ENCODE data around the gene GJB6. TPM values are rescaled to one million over a fixed set of nuclear protein-coding genes. Genes with fewer than 3 reads are reported as not detected.

GJB6 gene
- total and polyA plus RNA-seq, 2 donors (not counting 1 experiment from before 2014, with no cell fraction given) = not detected

- Mint-ChIP-seq H3K4me3 (peak overlapping the region; percentile 77), H3K27me3 (peaks cover 55% of the 10 kb centered on the region), H3K27ac (no peak overlapping the region), H3K9me3 (ENCODE audit: insufficient read depth) (no peaks in the 10 kb centered on the region), H3K4me1 (peaks cover 23% of the 10 kb centered on the region)
- ATAC-seq (ENCODE audit: low read depth) (peak; percentile 15), DNase-seq (no peak)
- CTCF ChIA-PET = no interaction called here
- intact Hi-C loops (cut with micrococcal nuclease) = loop anchor here (10.0 kb wide), 1 partner anchor 1413 kb away; the partner anchor contains the start of gene MICU2
- peak overlapping the region; percentile 89 for H3K4me2 ChIP-seq (replicated peaks; ENCODE audit: low read depth, low read length, poor library complexity, severe bottlenecking)
- H4K20me1 ChIP-seq (ENCODE audit: control insufficient read depth, insufficient read depth, low read length, poor library complexity, severe bottlenecking) = no peaks in the 10 kb centered on the region
- H3K27ac ChIP-seq (ENCODE audit: low read length in 2 of 2) = no peak overlapping the region
- H3K79me2 ChIP-seq (ENCODE audit: control insufficient read depth, insufficient read depth, low read length) = no peaks in the 10 kb centered on the region
- H3K9ac ChIP-seq (ENCODE audit: low read length) = peak overlapping the region; percentile 54
- H3K36me3 ChIP-seq (replicated peaks in 1 of 2; ENCODE audit: control extremely low read depth in 1 of 2, control insufficient read depth in 1 of 2, extremely low read depth in 1 of 2, insufficient read depth in 2 of 2, low read length in 1 of 2) = no peaks in the 10 kb centered on the region
- POLR2A ChIA-PET = no interaction called here
- H2AFZ ChIP-seq (ENCODE audit: insufficient read depth, low read depth, low read length, poor library complexity, severe bottlenecking) = peak overlapping the region; percentile 64
- no peak for TF ChIP-seq EZH2 (IDR thresholded peaks at IDR 0.05; ENCODE audit: borderline replicate concordance, insufficient read depth, low read depth, low read length, poor library complexity, severe bottlenecking)
- TF ChIP-seq CTCF (IDR thresholded peaks at IDR 0.05) = no peak
- H3K9me3 ChIP-seq (ENCODE audit: control extremely low read depth in 1 of 3, control insufficient read depth in 2 of 3, insufficient read depth in 1 of 3, low read length in 2 of 3) = peaks cover 0 to 3% (median 0%) of the 10 kb centered on the region in 3 donors
- H3K27me3 ChIP-seq (replicated peaks in 1 of 4; ENCODE audit: control extremely low read depth in 1 of 4, control insufficient read depth in 3 of 4, insufficient read depth in 4 of 4, low read length in 3 of 4) = peaks cover 2 to 48% (median 37%) of the 10 kb centered on the region in 4 experiments
- peaks cover 27 to 34% of the 10 kb centered on the region in 2 donors for H3K4me1 ChIP-seq (ENCODE audit: control insufficient read depth in 2 of 2, insufficient read depth in 2 of 2, low read length in 2 of 2)
- H3K4me3 ChIP-seq (ENCODE audit: control extremely low read depth in 1 of 5, extremely low read depth in 1 of 5, insufficient read depth in 1 of 5, low read depth in 2 of 5, low read length in 4 of 5) = peak overlapping the region in 3 of 5 experiments; percentile 38 to 47 (median 39)
- 19% methylated on average over 18 of the region's 24 CpGs for whole genome bisulfite sequencing (ENCODE audit: insufficient coverage)
Measured at GRCh38 chr13:20191311-20192157, 40.6 kb downstream of the GJB6 start.
